HL-60 (cell line): Measurements from ENCODE around the gene LZTR1.

Experiments
- CTCF ChIP-seq: IDR thresholded peaks from one replicate; pipeline ENCODE4 v1.5.1; 2011; ENCODE audit warnings: low read length, control low read depth, inconsistent platforms; ENCODE audit not compliant: insufficient read depth
- POLR2AphosphoS5 ChIP-seq: IDR thresholded peaks from 2 replicates; pipeline ENCODE4 v1.6.1; 2012; ENCODE audit warnings: low read depth
- REST ChIP-seq: IDR thresholded peaks from 2 replicates; pipeline ENCODE4 v1.6.1; 2012; ENCODE audit warnings: low read depth; ENCODE audit not compliant: insufficient replicate concordance

GRCh38 chr22:20989323-20990138 lies 7.4 kb downstream of the LZTR1 start:
- TF ChIP-seq POLR2AphosphoS5 (no peak), CTCF (no peak), REST (no peak)
